Measurements from ENCODE around the gene LTC4S.

The LTC4S gene

GRCh38 chr5:179771311-179771895 lies 22.4 kb upstream of the LTC4S start:
- H3K9ac ChIP-seq (ENCODE audit: low read length in 2 of 2): no peak overlapping the region
- H3K27ac ChIP-seq (ENCODE audit: low read length): no peak overlapping the region
- no peaks in the 10 kb centered on the region for H3K27me3 ChIP-seq (ENCODE audit: control insufficient read depth in 1 of 2, insufficient read depth in 2 of 2, low read length in 2 of 2)
- no peaks in the 10 kb centered on the region for H3K9me3 ChIP-seq (ENCODE audit: control insufficient read depth in 2 of 2, low read length in 2 of 2)
- peaks cover 69 to 74% of the 10 kb centered on the region in 2 donors for H3K36me3 ChIP-seq (ENCODE audit: control insufficient read depth in 2 of 2, insufficient read depth in 2 of 2, low read length in 2 of 2)
- H3K4me3 ChIP-seq (ENCODE audit: low read length in 2 of 2): no peak overlapping the region
- peaks cover 6% of the 10 kb centered on the region for H3K4me1 ChIP-seq (ENCODE audit: control insufficient read depth, insufficient read depth, low read length)

- Histone ChIP-seq H3K27me3 (ENCODE audit: control insufficient read depth in 1 of 2, insufficient read depth in 2 of 2, low read length in 2 of 2) (no peaks in the 10 kb centered on the region), H3K4me1 (ENCODE audit: control insufficient read depth, insufficient read depth, low read length) (no peaks in the 10 kb centered on the region), H3K9ac (ENCODE audit: low read length in 2 of 2) (no peak overlapping the region), H3K4me3 (ENCODE audit: low read length in 2 of 2) (no peak overlapping the region), H3K27ac (ENCODE audit: low read length) (no peak overlapping the region), H3K36me3 (ENCODE audit: control insufficient read depth in 2 of 2, insufficient read depth in 2 of 2, low read length in 2 of 2) (peaks cover 64 to 67% of the 10 kb centered on the region in 2 donors), H3K9me3 (ENCODE audit: control insufficient read depth in 2 of 2, low read length in 2 of 2) (no peaks in the 10 kb centered on the region)
These were observed 21.4 kb upstream of the LTC4S start for GRCh38 chr5:179772351-179772750.

GRCh38 chr5:179773686-179774040 lies 20.1 kb upstream of the LTC4S start:
- Histone ChIP-seq H3K9me3 (ENCODE audit: control insufficient read depth in 2 of 2, low read length in 2 of 2) (no peaks in the 10 kb centered on the region), H3K4me3 (ENCODE audit: low read length in 2 of 2) (no peak overlapping the region), H3K9ac (ENCODE audit: low read length in 2 of 2) (no peak overlapping the region), H3K36me3 (ENCODE audit: control insufficient read depth in 2 of 2, insufficient read depth in 2 of 2, low read length in 2 of 2) (peaks cover 68 to 70% of the 10 kb centered on the region in 2 donors), H3K27ac (ENCODE audit: low read length) (no peak overlapping the region), H3K27me3 (ENCODE audit: control insufficient read depth in 1 of 2, insufficient read depth in 2 of 2, low read length in 2 of 2) (no peaks in the 10 kb centered on the region), H3K4me1 (ENCODE audit: control insufficient read depth, insufficient read depth, low read length) (no peaks in the 10 kb centered on the region)

- no peak overlapping the region for H3K9ac ChIP-seq (ENCODE audit: low read length in 2 of 2)
- H3K27me3 ChIP-seq (ENCODE audit: control insufficient read depth in 1 of 2, insufficient read depth in 2 of 2, low read length in 2 of 2): no peaks in the 10 kb centered on the region
- peaks cover 63 to 64% of the 10 kb centered on the region in 2 donors for H3K36me3 ChIP-seq (ENCODE audit: control insufficient read depth in 2 of 2, insufficient read depth in 2 of 2, low read length in 2 of 2)
- no peaks in the 10 kb centered on the region for H3K4me1 ChIP-seq (ENCODE audit: control insufficient read depth, insufficient read depth, low read length)
- no peak overlapping the region for H3K4me3 ChIP-seq (ENCODE audit: low read length in 2 of 2)
- no peaks in the 10 kb centered on the region for H3K9me3 ChIP-seq (ENCODE audit: control insufficient read depth in 2 of 2, low read length in 2 of 2)
- H3K27ac ChIP-seq (ENCODE audit: low read length): no peak overlapping the region
These were observed 19.3 kb upstream of the LTC4S start for GRCh38 chr5:179774442-179774841.

GRCh38 chr5:179776411-179776938 lies 17.3 kb upstream of the LTC4S start:
- H3K4me3 ChIP-seq (ENCODE audit: low read length in 2 of 2): no peak overlapping the region
- H3K4me1 ChIP-seq (ENCODE audit: control insufficient read depth, insufficient read depth, low read length): no peaks in the 10 kb centered on the region
- H3K27me3 ChIP-seq (ENCODE audit: control insufficient read depth in 1 of 2, insufficient read depth in 2 of 2, low read length in 2 of 2): no peaks in the 10 kb centered on the region
- H3K27ac ChIP-seq (ENCODE audit: low read length): no peak overlapping the region
- no peak overlapping the region for H3K9ac ChIP-seq (ENCODE audit: low read length in 2 of 2)
- H3K9me3 ChIP-seq (ENCODE audit: control insufficient read depth in 2 of 2, low read length in 2 of 2): no peaks in the 10 kb centered on the region
- peaks cover 54 to 57% of the 10 kb centered on the region in 2 donors for H3K36me3 ChIP-seq (ENCODE audit: control insufficient read depth in 2 of 2, insufficient read depth in 2 of 2, low read length in 2 of 2)

- Histone ChIP-seq H3K4me3 (ENCODE audit: low read length in 2 of 2) (no peak overlapping the region), H3K27ac (ENCODE audit: low read length) (no peak overlapping the region), H3K9ac (ENCODE audit: low read length in 2 of 2) (no peak overlapping the region), H3K4me1 (ENCODE audit: control insufficient read depth, insufficient read depth, low read length) (peaks cover 3% of the 10 kb centered on the region), H3K36me3 (ENCODE audit: control insufficient read depth in 2 of 2, insufficient read depth in 2 of 2, low read length in 2 of 2) (peaks cover 46 to 50% of the 10 kb centered on the region in 2 donors), H3K9me3 (ENCODE audit: control insufficient read depth in 2 of 2, low read length in 2 of 2) (no peaks in the 10 kb centered on the region), H3K27me3 (ENCODE audit: control insufficient read depth in 1 of 2, insufficient read depth in 2 of 2, low read length in 2 of 2) (no peaks in the 10 kb centered on the region)
These were observed 16.3 kb upstream of the LTC4S start for GRCh38 chr5:179777456-179777855.

- H3K27ac ChIP-seq (ENCODE audit: low read length): no peak overlapping the region
- H3K9ac ChIP-seq (ENCODE audit: low read length in 2 of 2): no peak overlapping the region
- H3K4me1 ChIP-seq (ENCODE audit: control insufficient read depth, insufficient read depth, low read length): peaks cover 3% of the 10 kb centered on the region
- H3K27me3 ChIP-seq (ENCODE audit: control insufficient read depth in 1 of 2, insufficient read depth in 2 of 2, low read length in 2 of 2): no peaks in the 10 kb centered on the region
- no peak overlapping the region for H3K4me3 ChIP-seq (ENCODE audit: low read length in 2 of 2)
- H3K9me3 ChIP-seq (ENCODE audit: control insufficient read depth in 2 of 2, low read length in 2 of 2): no peaks in the 10 kb centered on the region
- peaks cover 42 to 46% of the 10 kb centered on the region in 2 donors for H3K36me3 ChIP-seq (ENCODE audit: control insufficient read depth in 2 of 2, insufficient read depth in 2 of 2, low read length in 2 of 2)
These were observed 15.9 kb upstream of the LTC4S start for GRCh38 chr5:179777909-179778308.

GRCh38 chr5:179778591-179778990 lies 15.2 kb upstream of the LTC4S start:
- no peak overlapping the region for H3K4me3 ChIP-seq (ENCODE audit: low read length in 2 of 2)
- peaks cover 3% of the 10 kb centered on the region for H3K4me1 ChIP-seq (ENCODE audit: control insufficient read depth, insufficient read depth, low read length)
- H3K9me3 ChIP-seq (ENCODE audit: control insufficient read depth in 2 of 2, low read length in 2 of 2): no peaks in the 10 kb centered on the region
- no peak overlapping the region for H3K27ac ChIP-seq (ENCODE audit: low read length)
- H3K9ac ChIP-seq (ENCODE audit: low read length in 2 of 2): no peak overlapping the region
- peaks cover 35 to 40% of the 10 kb centered on the region in 2 donors for H3K36me3 ChIP-seq (ENCODE audit: control insufficient read depth in 2 of 2, insufficient read depth in 2 of 2, low read length in 2 of 2)
- H3K27me3 ChIP-seq (ENCODE audit: control insufficient read depth in 1 of 2, insufficient read depth in 2 of 2, low read length in 2 of 2): no peaks in the 10 kb centered on the region

GRCh38 chr5:179779826-179780225 lies 14.0 kb upstream of the LTC4S start:
- no peak overlapping the region for H3K4me3 ChIP-seq (ENCODE audit: low read length in 2 of 2)
- H3K9me3 ChIP-seq (ENCODE audit: control insufficient read depth in 2 of 2, low read length in 2 of 2): no peaks in the 10 kb centered on the region
- H3K36me3 ChIP-seq (ENCODE audit: control insufficient read depth in 2 of 2, insufficient read depth in 2 of 2, low read length in 2 of 2): peaks cover 25 to 28% of the 10 kb centered on the region in 2 donors
- H3K4me1 ChIP-seq (ENCODE audit: control insufficient read depth, insufficient read depth, low read length): peaks cover 3% of the 10 kb centered on the region
- no peak overlapping the region for H3K9ac ChIP-seq (ENCODE audit: low read length in 2 of 2)
- H3K27ac ChIP-seq (ENCODE audit: low read length): no peak overlapping the region
- no peaks in the 10 kb centered on the region for H3K27me3 ChIP-seq (ENCODE audit: control insufficient read depth in 1 of 2, insufficient read depth in 2 of 2, low read length in 2 of 2)

GRCh38 chr5:179780362-179780761 lies 13.4 kb upstream of the LTC4S start:
- H3K9me3 ChIP-seq (ENCODE audit: control insufficient read depth in 2 of 2, low read length in 2 of 2): no peaks in the 10 kb centered on the region
- H3K27me3 ChIP-seq (ENCODE audit: control insufficient read depth in 1 of 2, insufficient read depth in 2 of 2, low read length in 2 of 2): no peaks in the 10 kb centered on the region
- no peak overlapping the region for H3K27ac ChIP-seq (ENCODE audit: low read length)
- no peak overlapping the region for H3K9ac ChIP-seq (ENCODE audit: low read length in 2 of 2)
- H3K4me3 ChIP-seq (ENCODE audit: low read length in 2 of 2): no peak overlapping the region
- H3K36me3 ChIP-seq (ENCODE audit: control insufficient read depth in 2 of 2, insufficient read depth in 2 of 2, low read length in 2 of 2): peaks cover 24 to 26% of the 10 kb centered on the region in 2 donors
- peaks cover 3% of the 10 kb centered on the region for H3K4me1 ChIP-seq (ENCODE audit: control insufficient read depth, insufficient read depth, low read length)

- no peak overlapping the region for H3K4me3 ChIP-seq (ENCODE audit: low read length in 2 of 2)
These were observed 11.9 kb upstream of the LTC4S start for GRCh38 chr5:179781846-179782245.

More at GRCh38 chr5:179781846-179782245, 11.9 kb upstream of the LTC4S start:
- no peak overlapping the region for H3K9ac ChIP-seq (ENCODE audit: low read length in 2 of 2)
- peaks cover 13 to 19% of the 10 kb centered on the region in 2 donors for H3K36me3 ChIP-seq (ENCODE audit: control insufficient read depth in 2 of 2, insufficient read depth in 2 of 2, low read length in 2 of 2)
- H3K9me3 ChIP-seq (ENCODE audit: control insufficient read depth in 2 of 2, low read length in 2 of 2): no peaks in the 10 kb centered on the region
- H3K27me3 ChIP-seq (ENCODE audit: control insufficient read depth in 1 of 2, insufficient read depth in 2 of 2, low read length in 2 of 2): no peaks in the 10 kb centered on the region
- peaks cover 3% of the 10 kb centered on the region for H3K4me1 ChIP-seq (ENCODE audit: control insufficient read depth, insufficient read depth, low read length)
- H3K27ac ChIP-seq (ENCODE audit: low read length): no peak overlapping the region
